ENCODE results near the gene RGS3.

The RGS3 gene

GRCh38 chr9:113612216-113612747, 148.8 kb downstream of the RGS3 start:
- H3K4me1 Mint-ChIP-seq, result peaks cover 56% of the 10 kb centered on the region
- H3K27me3 Mint-ChIP-seq (ENCODE audit: low read depth), result peaks cover 10% of the 10 kb centered on the region
- H3K9me3 Mint-ChIP-seq, result no peaks in the 10 kb centered on the region
- no peak for TF ChIP-seq CTCF (IDR thresholded peaks at IDR 0.05; ENCODE audit: unreplicated experiment in 3 of 3)
- H3K27ac Mint-ChIP-seq, result peak overlapping the region; percentile 14 to 86 (median 54)
- no peaks in the 10 kb centered on the region for H3K36me3 Mint-ChIP-seq (ENCODE audit: low read depth)
- no peak overlapping the region for H3K4me3 Mint-ChIP-seq

- H3K4me3 Mint-ChIP-seq, result no peak overlapping the region
- H3K27ac Mint-ChIP-seq, result peak overlapping the region in 1 of 3 experiments; percentile 33
- TF ChIP-seq CTCF (IDR thresholded peaks at IDR 0.05; ENCODE audit: unreplicated experiment in 3 of 3), result no peak
- H3K27me3 Mint-ChIP-seq (ENCODE audit: low read depth), result peaks cover 10% of the 10 kb centered on the region
- H3K4me1 Mint-ChIP-seq, result peaks cover 61% of the 10 kb centered on the region
- no peaks in the 10 kb centered on the region for H3K36me3 Mint-ChIP-seq (ENCODE audit: low read depth)
- H3K9me3 Mint-ChIP-seq, result no peaks in the 10 kb centered on the region
Observed at GRCh38 chr9:113612828-113613227, 149.3 kb downstream of the RGS3 start.

DNA sequence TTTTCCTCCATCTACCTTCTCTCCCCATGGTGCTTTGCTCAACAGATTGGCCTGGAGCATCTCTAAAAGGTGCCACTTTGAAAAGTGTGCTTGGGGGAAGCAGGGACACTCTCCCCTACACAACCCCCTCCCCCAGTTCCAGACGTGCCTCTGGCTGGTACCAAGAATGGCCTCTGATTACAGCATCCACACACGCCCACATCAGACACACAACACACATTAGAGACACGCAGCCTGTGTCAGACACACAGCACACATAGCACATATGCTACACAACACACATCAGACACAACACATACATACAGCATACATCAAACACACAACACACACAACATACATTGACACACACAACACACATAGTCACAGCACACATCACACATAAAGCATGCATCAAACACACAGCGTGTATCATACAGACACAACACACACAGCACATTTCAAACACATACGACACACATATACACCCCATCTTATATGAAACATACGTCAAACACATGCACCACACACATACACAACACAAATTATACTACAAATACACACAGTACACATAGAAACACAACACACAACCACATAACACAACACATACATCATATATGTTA, 150.4 kb downstream of the RGS3 start:
- Mint-ChIP-seq H3K4me1 (peaks cover 66% of the 10 kb centered on the region), H3K27me3 (ENCODE audit: low read depth) (peaks cover 10% of the 10 kb centered on the region), H3K27ac (peak overlapping the region; percentile 79 to 89 (median 79)), H3K9me3 (no peaks in the 10 kb centered on the region), H3K4me3 (no peak overlapping the region), H3K36me3 (ENCODE audit: low read depth) (no peaks in the 10 kb centered on the region)
- TF ChIP-seq CTCF (IDR thresholded peaks at IDR 0.05; ENCODE audit: unreplicated experiment in 3 of 3), result no peak

DNA sequence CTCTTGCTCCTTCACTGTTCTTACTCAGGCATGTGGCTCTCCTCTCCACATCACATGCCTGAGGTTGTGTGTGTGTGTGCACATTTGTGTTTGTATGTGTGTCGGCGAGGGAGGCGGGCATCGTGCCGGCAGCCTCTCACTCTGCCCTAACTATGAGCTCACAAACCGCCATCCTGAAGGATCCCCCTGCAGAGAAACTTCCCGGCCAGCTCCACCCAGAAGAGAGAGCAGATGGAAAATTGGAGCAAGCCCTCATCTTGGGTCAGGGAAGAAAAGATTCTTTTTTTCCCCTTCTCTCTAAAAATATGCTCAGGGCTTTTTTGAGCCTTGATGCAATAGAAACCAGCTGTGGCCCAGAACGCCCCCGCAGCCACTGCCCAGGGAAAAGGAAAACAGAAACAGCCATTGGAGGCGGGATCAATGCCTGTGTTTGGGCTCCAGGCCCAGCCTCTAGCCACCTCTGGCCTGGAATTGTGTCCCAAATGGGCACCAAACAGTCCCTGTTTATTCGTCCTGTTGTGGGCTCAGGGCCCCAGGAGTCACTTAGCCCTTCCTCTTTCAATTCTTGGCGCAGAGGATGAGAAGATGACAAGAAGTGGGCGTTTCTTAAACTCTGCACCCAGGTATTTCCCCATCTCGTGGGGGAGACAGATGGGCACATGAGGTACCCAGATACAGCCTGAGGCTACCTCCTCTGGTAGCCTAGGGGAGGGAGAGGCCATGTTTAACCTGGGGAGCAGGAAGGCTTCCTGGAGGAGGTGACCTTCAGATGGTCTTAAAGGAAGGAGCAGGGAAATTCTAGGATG, 151.5 kb downstream of the RGS3 start:
- no peaks in the 10 kb centered on the region for H3K36me3 Mint-ChIP-seq (ENCODE audit: low read depth)
- H3K4me3 Mint-ChIP-seq, result peak overlapping the region; percentile 9 to 54 (median 9)
- no peak for TF ChIP-seq CTCF (IDR thresholded peaks at IDR 0.05; ENCODE audit: unreplicated experiment in 3 of 3)
- H3K27me3 Mint-ChIP-seq (ENCODE audit: low read depth), result peaks cover 10% of the 10 kb centered on the region
- no peaks in the 10 kb centered on the region for H3K9me3 Mint-ChIP-seq
- peaks cover 68% of the 10 kb centered on the region for H3K4me1 Mint-ChIP-seq
- H3K27ac Mint-ChIP-seq, result peak overlapping the region; percentile 79 to 89 (median 79)

GRCh38 chr9:113616116-113616515, 152.6 kb downstream of the RGS3 start:
- H3K36me3 Mint-ChIP-seq (ENCODE audit: low read depth), result no peaks in the 10 kb centered on the region
- no peaks in the 10 kb centered on the region for H3K9me3 Mint-ChIP-seq
- no peak for TF ChIP-seq CTCF (IDR thresholded peaks at IDR 0.05; ENCODE audit: unreplicated experiment in 3 of 3)
- H3K4me1 Mint-ChIP-seq, result peaks cover 68% of the 10 kb centered on the region
- no peak overlapping the region for H3K4me3 Mint-ChIP-seq
- peak overlapping the region; percentile 79 to 89 (median 79) for H3K27ac Mint-ChIP-seq
- H3K27me3 Mint-ChIP-seq (ENCODE audit: low read depth), result peaks cover 8% of the 10 kb centered on the region
